A549 (cell line): Measurements from ENCODE around the gene CRTAP. TPM values are rescaled to one million over a fixed set of nuclear protein-coding genes. Genes with fewer than 3 reads are reported as not detected.
A peak's percentile ranks its signal among the peaks of the same experiment; 100 is the strongest.

ENCODE experiments used
- ATAC-seq, 2 experiments: fragments of 200-7000 bp in 1 of 2; fragments of >200 bp in 1 of 2; cut with Nextera tagmentation in 1 of 2; cut with Tn5 transposase in 1 of 2; 3 replicates each; pipeline versions ENCODE4 v1.8.0 to v1.9.1; 2018 to 2020; ENCODE audit warnings: mild to moderate bottlenecking in 1 of 2, moderate library complexity in 1 of 2
- CTCF ChIA-PET: fragments of 300-600 bp; sonication (Branson Sonifier 250); formaldehyde crosslinking; extraction: SDS; loops from one replicate; lab custom pipeline; 2021; ENCODE audit warnings: antibody characterized with exemption, inconsistent platforms; lab: Yijun Ruan, JAX
- POLR2A ChIA-PET: fragments of 350-600 bp; formaldehyde crosslinking; extraction: SDS; loops from one replicate; lab custom pipeline; 2021; ENCODE audit warnings: antibody characterized with exemption, inconsistent platforms; lab: Yijun Ruan, JAX
- DNase-seq, 2 experiments: peaks; one replicate each; pipeline versions ENCODE4 v3.0.0 to v3.0.0-alpha.2; 2011 to 2016; ENCODE audit warnings: low read depth in 1 of 2, low spot score in 1 of 2
- FAIRE-seq: peaks from 2 replicates; lab custom pipeline; 2011; peaks lifted over from hg19 to GRCh38; lab: Jason Lieb, UNC
- H3K27ac ChIP-seq, 2 experiments: fragments of >200 bp; sonication (Bioruptor Twin); formaldehyde crosslinking; 3 replicates each; pipeline ENCODE4 v1.5.1; 2016 to 2017
- H3K4me1 ChIP-seq: fragments of >200 bp; sonication (Bioruptor Twin); formaldehyde crosslinking; 3 replicates; pipeline ENCODE4 v1.6.1; 2016
- H3K4me2 ChIP-seq: fragments of >200 bp; sonication (Bioruptor Twin); formaldehyde crosslinking; 3 replicates; pipeline ENCODE4 v1.6.1; 2016
- H3K4me3 ChIP-seq: fragments of >200 bp; sonication (Bioruptor Twin); formaldehyde crosslinking; 3 replicates; pipeline ENCODE4 v1.5.1; 2016
- H3K9me3 ChIP-seq: fragments of >200 bp; sonication (Bioruptor Twin); formaldehyde crosslinking; 3 replicates; pipeline ENCODE4 v1.6.1; 2016
- BHLHE40 ChIP-seq: IDR thresholded peaks from 2 replicates; pipeline ENCODE4 v1.6.1; 2012; ENCODE audit warnings: low read depth, low read length, inconsistent platforms
- CBX2 ChIP-seq: fragments of 200-600 bp; sonication (generic); IDR thresholded peaks from 2 replicates; pipeline ENCODE4 v1.6.1; 2016; ENCODE audit warnings: low read depth, mild to moderate bottlenecking, borderline replicate concordance
- CTCF ChIP-seq: fragments of >200 bp; sonication (Bioruptor Twin); formaldehyde crosslinking; IDR thresholded peaks from 3 replicates; pipeline ENCODE4 v1.5.1; 2016
- E2F6 ChIP-seq: IDR thresholded peaks from 2 replicates; pipeline ENCODE4 v1.6.1; 2012; ENCODE audit warnings: low read depth, borderline replicate concordance
- EHMT2 ChIP-seq: fragments of 200-600 bp; sonication (generic); IDR thresholded peaks from 2 replicates; pipeline ENCODE4 v1.6.1; 2016; ENCODE audit warnings: antibody characterized with exemption, low read depth, mild to moderate bottlenecking, moderate library complexity
- EP300 ChIP-seq, 2 experiments: fragments of >200 bp; sonication (Bioruptor Twin); formaldehyde crosslinking; IDR thresholded peaks; 2 replicates in 1 of 2; 3 replicates in 1 of 2; pipeline ENCODE4 v1.6.1; 2016 to 2017
- ESRRA ChIP-seq: fragments of 150-350 bp; IDR thresholded peaks from 2 replicates; pipeline ENCODE4 v1.6.1; 2014; ENCODE audit warnings: mild to moderate bottlenecking, low read length, borderline replicate concordance
- FOSB ChIP-seq: fragments of 250-450 bp; sonication (Bioruptor Pico); IDR thresholded peaks from 2 replicates; pipeline ENCODE4 v1.5.0; 2020; ENCODE audit warnings: mild to moderate bottlenecking, moderate library complexity
- FOSL2 ChIP-seq, 2 experiments: fragments of 450-650 bp in 1 of 2; fragments of >200 bp in 1 of 2; sonication (Bioruptor Twin) in 1 of 2; formaldehyde crosslinking; IDR thresholded peaks; 2 replicates each; pipeline versions ENCODE4 v1.5.0 to v1.6.1; 2016 to 2020; ENCODE audit warnings: mild to moderate bottlenecking in 1 of 2, moderate library complexity in 1 of 2
- FOXS1 ChIP-seq: fragments of 250-450 bp; sonication (Bioruptor Pico); IDR thresholded peaks from 2 replicates; pipeline ENCODE4 v1.5.0; 2020; ENCODE audit warnings: mild to moderate bottlenecking, moderate library complexity
- GATA3 ChIP-seq: IDR thresholded peaks from 2 replicates; pipeline ENCODE4 v1.6.1; 2012; ENCODE audit warnings: borderline replicate concordance
- HES2 ChIP-seq: fragments of >200 bp; sonication (Bioruptor Twin); formaldehyde crosslinking; IDR thresholded peaks from 2 replicates; pipeline ENCODE4 v1.6.1; 2016
- HOXA7 ChIP-seq: fragments of 250-450 bp; sonication (Bioruptor Pico); IDR thresholded peaks from 2 replicates; pipeline ENCODE4 v1.5.0; 2020; ENCODE audit warnings: mild to moderate bottlenecking, moderate library complexity
- HOXB13 ChIP-seq: fragments of 250-450 bp; sonication (Bioruptor Pico); IDR thresholded peaks from 2 replicates; pipeline ENCODE4 v1.5.0; 2020; ENCODE audit warnings: low read depth, mild to moderate bottlenecking, moderate library complexity
- JUN ChIP-seq, 2 experiments: fragments of >200 bp; sonication (Bioruptor Twin); formaldehyde crosslinking; IDR thresholded peaks; 2 replicates in 1 of 2; 3 replicates in 1 of 2; pipeline ENCODE4 v1.6.1; 2016 to 2017
- JUNB ChIP-seq: fragments of >200 bp; sonication (Bioruptor Twin); formaldehyde crosslinking; IDR thresholded peaks from 2 replicates; pipeline ENCODE4 v1.6.1; 2016
- KDM1A ChIP-seq: fragments of 200-600 bp; sonication (generic); IDR thresholded peaks from 2 replicates; pipeline ENCODE4 v1.6.1; 2016; ENCODE audit warnings: low read depth, mild to moderate bottlenecking
- MAFK ChIP-seq: fragments of 450-650 bp; IDR thresholded peaks from 2 replicates; pipeline ENCODE4 v1.6.1; 2014; ENCODE audit not compliant: partially characterized antibody
- MAX ChIP-seq: IDR thresholded peaks from 2 replicates; pipeline ENCODE4 v1.6.1; 2012
- MYC ChIP-seq: IDR thresholded peaks from 2 replicates; pipeline ENCODE4 v1.6.1; 2012; ENCODE audit warnings: mild to moderate bottlenecking, inconsistent platforms, low read length, improper control_type of control experiment, borderline replicate concordance
- NFE2L2 ChIP-seq: fragments of 150-350 bp; conservative IDR thresholded peaks from 2 replicates; pipeline ENCODE4 v1.6.1; 2014; ENCODE audit warnings: low read length
- NPAS2 ChIP-seq: fragments of 250-450 bp; sonication (Bioruptor Pico); IDR thresholded peaks from 2 replicates; pipeline ENCODE4 v1.8.0; 2022; ENCODE audit warnings: mild to moderate bottlenecking, moderate library complexity, borderline replicate concordance
- NR3C1 ChIP-seq: fragments of >200 bp; sonication (Bioruptor Twin); formaldehyde crosslinking; IDR thresholded peaks from 3 replicates; pipeline ENCODE4 v1.6.1; 2017
- PHF8 ChIP-seq: fragments of 200-600 bp; sonication (generic); IDR thresholded peaks from 2 replicates; pipeline ENCODE4 v1.6.1; 2016; ENCODE audit warnings: low read depth, mild to moderate bottlenecking, antibody characterized with exemption, moderate library complexity, borderline replicate concordance
- POLR2A ChIP-seq: IDR thresholded peaks from 2 replicates; pipeline ENCODE4 v1.6.1; 2012; ENCODE audit warnings: mild to moderate bottlenecking, low read length
- POLR2AphosphoS2 ChIP-seq: conservative IDR thresholded peaks from 2 replicates; pipeline ENCODE4 v1.6.1; 2012; ENCODE audit warnings: low read length, improper control_type of control experiment, inconsistent platforms
- RARB ChIP-seq: fragments of 250-450 bp; sonication (Bioruptor Pico); IDR thresholded peaks from 2 replicates; pipeline ENCODE4 v1.8.0; 2021; ENCODE audit warnings: mild to moderate bottlenecking, moderate library complexity
- RCOR1 ChIP-seq: fragments of 150-350 bp; IDR thresholded peaks from 2 replicates; pipeline ENCODE4 v1.6.1; 2014; ENCODE audit warnings: antibody characterized with exemption, low read length, low read depth
- RFX5 ChIP-seq: fragments of 450-650 bp; IDR thresholded peaks from 2 replicates; pipeline ENCODE4 v1.7.1; 2014; ENCODE audit warnings: antibody characterized with exemption, mild to moderate bottlenecking, moderate library complexity
- RNF2 ChIP-seq: fragments of 200-600 bp; sonication (generic); IDR thresholded peaks from 2 replicates; pipeline ENCODE4 v1.6.1; 2016; ENCODE audit warnings: low read depth, mild to moderate bottlenecking, antibody characterized with exemption, moderate library complexity, borderline replicate concordance
- TFCP2L1 ChIP-seq: fragments of 250-450 bp; sonication (Bioruptor Pico); IDR thresholded peaks from 2 replicates; pipeline ENCODE4 v1.5.0; 2021; ENCODE audit warnings: mild to moderate bottlenecking
- USF2 ChIP-seq: fragments of 450-650 bp; IDR thresholded peaks from 2 replicates; pipeline ENCODE4 v1.6.1; 2014; ENCODE audit warnings: antibody characterized with exemption
- ZC3H11A ChIP-seq: fragments of 450-650 bp; IDR thresholded peaks from 2 replicates; pipeline ENCODE4 v1.6.1; 2014; ENCODE audit warnings: antibody characterized with exemption, mild to moderate bottlenecking
- WGBS: methylation state at CpG from one replicate; pipeline ENCODE4 v1.1.6; 2017; ENCODE audit errors: missing lambda C conversion rate; 5-methylcytosine and 5-hydroxymethylcytosine counted together
- polyA minus RNA-seq: library from RNA; depleted of rRNA, polyadenylated mRNA; stranded (reverse); fragments of >200 nt; gene quantifications from 2 replicates; pipeline ENCODE4 v1.2.3, GENCODE V29; 2011; rRNA and poly(A)+ RNA removed
- polyA plus RNA-seq, 4 experiments: library from polyadenylated mRNA; depleted of rRNA in 3 of 4; stranded (reverse); fragments of >200 nt; fragmentation: RNase III in 1 of 4; extraction: RNeasy Plus Mini Kit Qiagen cat#74134 plus additional on column Dnase treatment in 1 of 4; gene quantifications; 2 replicates in 3 of 4; 3 replicates in 1 of 4; pipeline ENCODE4 v1.2.3, GENCODE V29; 2011 to 2017

The CRTAP gene
- polyA plus RNA-seq (2011; rRNA removed) (355 and 384 TPM in 2 replicates), polyA plus RNA-seq (2017; fragmentation: RNase III; extraction: RNeasy Plus Mini Kit Qiagen cat#74134 plus additional on column Dnase treatment) (173 to 185 TPM (median 181 TPM) in 3 replicates), polyA minus RNA-seq (135 and 148 TPM in 2 replicates)
- 141 and 207 TPM in 2 replicates for polyA plus RNA-seq (2012; cell fraction: cytosol; rRNA removed)
- 73.1 and 74.0 TPM in 2 replicates for polyA plus RNA-seq (2012; cell fraction: nucleus; rRNA removed)

DNA sequence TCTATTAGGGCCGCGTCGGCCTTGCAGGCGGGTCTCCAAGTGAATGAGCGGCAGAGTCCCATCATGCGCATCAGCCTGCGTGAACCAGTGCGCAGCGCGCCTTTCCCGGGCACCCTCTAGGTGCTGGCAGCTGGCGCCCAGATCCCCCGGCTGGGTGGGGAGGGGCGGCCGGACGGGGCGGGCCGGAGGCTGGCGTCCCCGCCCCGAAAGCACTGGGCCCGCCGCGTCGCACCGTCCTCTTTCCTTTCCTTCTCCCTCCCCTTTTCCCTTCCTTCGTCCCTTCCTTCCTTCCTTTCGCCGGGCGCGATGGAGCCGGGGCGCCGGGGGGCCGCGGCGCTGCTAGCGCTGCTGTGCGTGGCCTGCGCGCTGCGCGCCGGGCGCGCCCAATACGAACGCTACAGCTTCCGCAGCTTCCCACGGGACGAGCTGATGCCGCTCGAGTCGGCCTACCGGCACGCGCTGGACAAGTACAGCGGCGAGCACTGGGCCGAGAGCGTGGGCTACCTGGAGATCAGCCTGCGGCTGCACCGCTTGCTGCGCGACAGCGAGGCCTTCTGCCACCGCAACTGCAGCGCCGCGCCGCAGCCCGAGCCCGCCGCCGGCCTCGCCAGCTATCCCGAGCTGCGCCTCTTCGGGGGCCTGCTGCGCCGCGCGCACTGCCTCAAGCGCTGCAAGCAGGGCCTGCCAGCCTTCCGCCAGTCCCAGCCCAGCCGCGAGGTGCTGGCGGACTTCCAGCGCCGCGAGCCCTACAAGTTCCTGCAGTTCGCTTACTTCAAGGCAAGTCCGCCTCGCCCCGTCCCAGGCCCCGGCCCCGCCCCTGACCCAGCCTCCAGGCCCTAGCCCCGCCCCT is at the start of gene CRTAP:
Gene CRTAP (plus strand): TSS at position 243 of the 850 bp plus-strand sequence. CDS start 64 bp downstream, at position 307.
- no peak for TF ChIP-seq KDM1A
- TF ChIP-seq EP300 (IDR thresholded peaks at IDR 0.05) = no peak
- no peak for TF ChIP-seq RNF2
- TF ChIP-seq FOSL2 (IDR thresholded peaks at IDR 0.05) = no peak
- TF ChIP-seq FOSL2 (CRISPR knock-in tag; IDR thresholded peaks at IDR 0.05) = no peak
- TF ChIP-seq BHLHE40 = no peak
- TF ChIP-seq FOXS1 = no peak
- no peak for TF ChIP-seq NFE2L2
- no peak for TF ChIP-seq TFCP2L1 (CRISPR knock-in tag)
- TF ChIP-seq POLR2AphosphoS2 = no peak
- peak; percentile 58; the same call in 1 of the 2 replicates for TF ChIP-seq E2F6
- no peak for TF ChIP-seq RCOR1
- 0 out of 2 replicates have a peak, but pooled peaks have one; percentile 31 for TF ChIP-seq HOXB13 (CRISPR knock-in tag)
- TF ChIP-seq USF2 = no peak
- TF ChIP-seq POLR2A = peak; percentile 71
- TF ChIP-seq PHF8 = peak; percentile 87
- no peak; the same call in 2 of the 3 replicates for TF ChIP-seq CTCF
- no peak for TF ChIP-seq MAFK
- no peak for TF ChIP-seq CBX2
- no peak; the same call in 1 of the 2 replicates for TF ChIP-seq GATA3
- peak; percentile 81 for TF ChIP-seq MAX
- 0 out of 2 replicates have a peak, but pooled peaks have one; percentile 13 for TF ChIP-seq RFX5
- TF ChIP-seq RARB (CRISPR knock-in tag) = no peak
- TF ChIP-seq NPAS2 (CRISPR knock-in tag) = peak; percentile 38; the same call in 1 of the 2 replicates
- TF ChIP-seq ESRRA = no peak
- TF ChIP-seq HES2 = no peak
- no peak for TF ChIP-seq NR3C1
- TF ChIP-seq HOXA7 (CRISPR knock-in tag) = no peak
- no peak for TF ChIP-seq JUNB
- no peak for TF ChIP-seq FOSB
- TF ChIP-seq ZC3H11A = no peak
- peak in 1 of 2 experiments; percentile 63; a peak in 3 of 5 replicates for TF ChIP-seq JUN (IDR thresholded peaks at IDR 0.05)
- TF ChIP-seq MYC = peak; percentile 10; the same call in 1 of the 2 replicates
- TF ChIP-seq EHMT2 = no peak
- FAIRE-seq = no peak
- ChIA-PET CTCF (interaction anchor here (1.1 to 5.4 kb wide), 4 partner anchors 15 to 259 kb away, joined by 3 to 31 read pairs (median 9); no protein-coding TSS in a partner anchor), POLR2A (interaction anchor here (0.9 to 3.2 kb wide), 4 partner anchors 8 to 685 kb away, joined by 3 to 21 read pairs (median 4); partner anchors contain the start of genes GLB1, PDCD6IP and TMPPE)
- Histone ChIP-seq H3K27ac (peak within 1 kb of the TSS; percentile 82 to 96), H3K4me1 (peaks cover 15% of the 10 kb centered on the region), H3K9me3 (no peaks in the 10 kb centered on the region), H3K4me3 (peak within 1 kb of the TSS; percentile 59), H3K4me2 (peak within 1 kb of the TSS; percentile 90)
- WGBS = 1% methylated on average over 56 of the region's 98 CpGs
- DNase-seq = peak; percentile 70 to 97
- ATAC-seq = peak; percentile 87 to 92
